ENCODE data around the gene JPH2.

The JPH2 gene

GRCh38 chr20:44160133-44160532 is 26.9 kb downstream of the JPH2 start:
- H3K36me3 ChIP-seq (replicated peaks) = no peaks in the 10 kb centered on the region
- in situ Hi-C loops (cut with HindIII; ENCODE audit: low pct_ligation_motif_present, low sequenced_read_pairs) = no loop called here
- DNase-seq = no peak
- TF ChIP-seq CTCF (IDR thresholded peaks at IDR 0.05; ENCODE audit: low read depth, low read length, missing control alignments) = no peak
- H3K27me3 ChIP-seq (replicated peaks) = no peaks in the 10 kb centered on the region
- no peak overlapping the region for H3K27ac ChIP-seq
- H3K4me3 ChIP-seq (ENCODE audit: low read depth, low read length) = no peak overlapping the region

- H3K4me3 ChIP-seq (ENCODE audit: low read depth, low read length) = no peak overlapping the region
- no peak for TF ChIP-seq CTCF (IDR thresholded peaks at IDR 0.05; ENCODE audit: low read depth, low read length, missing control alignments)
- in situ Hi-C loops (cut with HindIII; ENCODE audit: low pct_ligation_motif_present, low sequenced_read_pairs) = no loop called here
- no peak for DNase-seq
- H3K27me3 ChIP-seq (replicated peaks) = no peaks in the 10 kb centered on the region
- H3K36me3 ChIP-seq (replicated peaks) = no peaks in the 10 kb centered on the region
- H3K27ac ChIP-seq = no peak overlapping the region
Observed at GRCh38 chr20:44159711-44160110, 27.3 kb downstream of the JPH2 start.

- no peaks in the 10 kb centered on the region for H3K36me3 ChIP-seq (replicated peaks)
- no peak overlapping the region for H3K4me3 ChIP-seq (ENCODE audit: low read depth, low read length)
- DNase-seq = no peak
- in situ Hi-C loops (cut with HindIII; ENCODE audit: low pct_ligation_motif_present, low sequenced_read_pairs) = no loop called here
- TF ChIP-seq CTCF (IDR thresholded peaks at IDR 0.05; ENCODE audit: low read depth, low read length, missing control alignments) = no peak
- H3K27me3 ChIP-seq (replicated peaks) = no peaks in the 10 kb centered on the region
- no peak overlapping the region for H3K27ac ChIP-seq
Observed at GRCh38 chr20:44159125-44159524, 27.9 kb downstream of the JPH2 start.

GRCh38 chr20:44157061-44157460 is 29.9 kb downstream of the JPH2 start:
- Histone ChIP-seq H3K4me3 (ENCODE audit: low read depth, low read length) (no peak overlapping the region), H3K27ac (no peak overlapping the region), H3K36me3 (replicated peaks) (no peaks in the 10 kb centered on the region), H3K27me3 (replicated peaks) (no peaks in the 10 kb centered on the region)
- in situ Hi-C loops (cut with HindIII; ENCODE audit: low pct_ligation_motif_present, low sequenced_read_pairs) = no loop called here
- TF ChIP-seq CTCF (IDR thresholded peaks at IDR 0.05; ENCODE audit: low read depth, low read length, missing control alignments) = no peak
- DNase-seq = no peak

- TF ChIP-seq CTCF (IDR thresholded peaks at IDR 0.05; ENCODE audit: low read depth, low read length, missing control alignments) = no peak
- H3K27ac ChIP-seq = no peak overlapping the region
- DNase-seq = no peak
- no peaks in the 10 kb centered on the region for H3K27me3 ChIP-seq (replicated peaks)
- H3K36me3 ChIP-seq (replicated peaks) = no peaks in the 10 kb centered on the region
- no peak overlapping the region for H3K4me3 ChIP-seq (ENCODE audit: low read depth, low read length)
- in situ Hi-C loops (cut with HindIII; ENCODE audit: low pct_ligation_motif_present, low sequenced_read_pairs) = no loop called here
Observed at GRCh38 chr20:44154521-44155001, 32.4 kb downstream of the JPH2 start.

GRCh38 chr20:44153636-44154043 is 33.3 kb downstream of the JPH2 start:
- TF ChIP-seq CTCF (IDR thresholded peaks at IDR 0.05; ENCODE audit: low read depth, low read length, missing control alignments) = no peak
- H3K36me3 ChIP-seq (replicated peaks) = no peaks in the 10 kb centered on the region
- no peak overlapping the region for H3K27ac ChIP-seq
- H3K27me3 ChIP-seq (replicated peaks) = no peaks in the 10 kb centered on the region
- no peak for DNase-seq
- in situ Hi-C loops (cut with HindIII; ENCODE audit: low pct_ligation_motif_present, low sequenced_read_pairs) = no loop called here
- no peak overlapping the region for H3K4me3 ChIP-seq (ENCODE audit: low read depth, low read length)
